Measurements from ENCODE around the gene DPYSL5.

The DPYSL5 gene

DNA sequence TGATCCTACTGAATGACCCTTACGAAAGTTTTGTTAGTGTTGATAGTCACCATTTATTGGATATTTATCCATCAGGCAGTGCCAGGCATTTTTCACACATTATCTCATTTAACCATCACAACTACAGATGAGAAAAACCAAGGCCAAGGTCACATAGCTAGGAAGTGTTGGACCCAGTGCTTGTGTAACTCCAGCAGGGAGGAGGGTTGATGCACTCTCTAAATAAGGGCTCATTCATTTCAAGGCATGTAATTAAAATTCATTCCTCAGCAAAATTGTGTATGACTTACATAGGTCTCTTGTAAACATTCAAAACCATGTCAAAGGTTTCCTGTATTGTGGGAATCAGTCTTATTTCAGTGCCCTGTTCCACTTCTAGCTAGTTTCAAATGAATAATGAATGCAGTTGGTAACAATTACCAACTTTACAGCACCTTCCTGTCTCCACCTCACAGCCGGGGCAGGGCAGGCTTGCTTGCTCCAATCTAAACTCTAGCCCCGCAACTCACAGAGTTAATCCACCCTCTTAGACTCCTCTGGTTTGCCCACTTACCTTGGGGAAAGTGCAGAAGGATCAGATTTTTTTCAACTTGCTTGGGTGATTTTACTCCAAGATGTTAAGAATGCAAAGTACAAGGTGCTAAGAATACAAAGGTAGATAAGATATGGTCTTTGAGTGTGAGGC lies 116.7 kb downstream of the DPYSL5 start:
- H3K4me3 ChIP-seq (ENCODE audit: low read length) = no peak overlapping the region
- H3K9me3 ChIP-seq (ENCODE audit: control insufficient read depth, insufficient read depth, low read length) = no peaks in the 10 kb centered on the region
- H3K36me3 ChIP-seq (ENCODE audit: control insufficient read depth, insufficient read depth, low read length) = no peaks in the 10 kb centered on the region
- no CpG with 5 or more reads among the region's 3 CpGs for WGBS (ENCODE audit: insufficient coverage, insufficient read length)
- no peak overlapping the region for H3K27ac ChIP-seq (ENCODE audit: low read length)
- H3K4me1 ChIP-seq (ENCODE audit: control insufficient read depth, insufficient read depth, low read length) = no peaks in the 10 kb centered on the region
- H3K27me3 ChIP-seq (ENCODE audit: control insufficient read depth, insufficient read depth, low read length) = no peaks in the 10 kb centered on the region
- no peak for DNase-seq (ENCODE audit: low read depth, low spot score)

DNA sequence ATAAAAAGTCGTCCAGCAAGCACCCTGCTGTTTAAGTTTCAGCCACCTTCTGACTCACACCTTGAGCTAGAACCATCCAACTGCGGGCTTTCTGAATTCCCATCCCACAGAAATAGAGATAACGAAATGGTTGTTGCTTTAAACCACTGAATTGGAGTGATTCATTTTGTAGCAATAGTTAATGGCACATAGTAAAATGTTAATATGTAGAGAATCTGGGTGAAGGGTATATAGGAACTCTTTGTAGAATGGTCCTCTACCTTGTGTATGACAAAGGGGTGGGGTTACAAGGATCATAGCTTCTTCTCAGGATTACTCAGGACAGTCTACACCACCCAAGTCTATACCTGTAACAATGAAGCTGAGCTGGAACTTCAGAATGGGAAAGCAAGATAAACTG lies 120.1 kb downstream of the DPYSL5 start:
- no CpG with 5 or more reads among the region's 3 CpGs for WGBS (ENCODE audit: insufficient coverage, insufficient read length)
- no peak overlapping the region for H3K27ac ChIP-seq (ENCODE audit: low read length)
- no peaks in the 10 kb centered on the region; the same call in 1 of the 2 replicates for H3K27me3 ChIP-seq (ENCODE audit: control insufficient read depth, insufficient read depth, low read length)
- no peaks in the 10 kb centered on the region for H3K36me3 ChIP-seq (ENCODE audit: control insufficient read depth, insufficient read depth, low read length)
- H3K9me3 ChIP-seq (ENCODE audit: control insufficient read depth, insufficient read depth, low read length) = no peaks in the 10 kb centered on the region
- no peak overlapping the region for H3K4me3 ChIP-seq (ENCODE audit: low read length)
- H3K4me1 ChIP-seq (ENCODE audit: control insufficient read depth, insufficient read depth, low read length) = no peaks in the 10 kb centered on the region
- DNase-seq (ENCODE audit: low read depth, low spot score) = no peak

DNA sequence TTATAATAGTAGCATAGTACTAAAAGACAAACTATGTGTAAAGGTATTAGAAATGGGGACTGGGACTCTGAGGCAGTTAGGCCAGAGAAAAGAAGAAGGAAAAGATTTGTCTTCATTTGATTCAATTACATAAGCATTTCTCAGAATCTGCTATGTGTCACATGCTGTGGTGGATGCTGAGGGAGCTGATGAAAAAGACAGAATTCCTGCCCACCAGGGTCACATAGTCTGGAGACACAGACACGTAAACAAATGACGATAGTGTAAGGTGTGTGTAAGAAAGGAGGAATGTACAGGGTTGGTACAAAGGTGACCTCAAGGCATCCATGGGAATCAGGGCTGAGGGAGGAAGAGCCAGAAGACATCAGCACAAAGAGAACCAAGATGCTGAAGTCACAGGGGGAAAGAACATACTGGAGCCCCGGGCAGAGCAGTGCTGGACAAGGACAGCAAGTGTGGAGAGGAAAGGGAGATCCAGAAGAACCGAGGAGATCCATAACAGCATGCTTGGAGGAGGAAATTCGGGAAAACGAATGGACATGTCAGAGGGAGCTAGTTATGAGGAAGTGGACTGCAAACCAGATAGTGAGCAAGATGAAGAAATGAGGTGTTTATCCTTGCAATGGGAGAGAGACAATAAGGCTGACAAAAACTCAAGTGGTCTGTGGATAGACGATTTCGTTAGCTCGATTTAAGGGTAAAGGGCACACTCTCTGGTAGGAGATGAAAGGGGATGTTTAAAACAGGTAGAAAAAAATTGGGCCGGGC lies 121.3 kb downstream of the DPYSL5 start:
- Histone ChIP-seq H3K36me3 (ENCODE audit: control insufficient read depth, insufficient read depth, low read length) (no peaks in the 10 kb centered on the region), H3K4me3 (ENCODE audit: low read length) (no peak overlapping the region), H3K4me1 (ENCODE audit: control insufficient read depth, insufficient read depth, low read length) (no peaks in the 10 kb centered on the region), H3K27ac (ENCODE audit: low read length) (no peak overlapping the region), H3K9me3 (ENCODE audit: control insufficient read depth, insufficient read depth, low read length) (no peaks in the 10 kb centered on the region), H3K27me3 (ENCODE audit: control insufficient read depth, insufficient read depth, low read length) (no peaks in the 10 kb centered on the region; the same call in 1 of the 2 replicates)
- no peak for DNase-seq (ENCODE audit: low read depth, low spot score)
- no CpG with 5 or more reads among the region's 10 CpGs for WGBS (ENCODE audit: insufficient coverage, insufficient read length)

DNA sequence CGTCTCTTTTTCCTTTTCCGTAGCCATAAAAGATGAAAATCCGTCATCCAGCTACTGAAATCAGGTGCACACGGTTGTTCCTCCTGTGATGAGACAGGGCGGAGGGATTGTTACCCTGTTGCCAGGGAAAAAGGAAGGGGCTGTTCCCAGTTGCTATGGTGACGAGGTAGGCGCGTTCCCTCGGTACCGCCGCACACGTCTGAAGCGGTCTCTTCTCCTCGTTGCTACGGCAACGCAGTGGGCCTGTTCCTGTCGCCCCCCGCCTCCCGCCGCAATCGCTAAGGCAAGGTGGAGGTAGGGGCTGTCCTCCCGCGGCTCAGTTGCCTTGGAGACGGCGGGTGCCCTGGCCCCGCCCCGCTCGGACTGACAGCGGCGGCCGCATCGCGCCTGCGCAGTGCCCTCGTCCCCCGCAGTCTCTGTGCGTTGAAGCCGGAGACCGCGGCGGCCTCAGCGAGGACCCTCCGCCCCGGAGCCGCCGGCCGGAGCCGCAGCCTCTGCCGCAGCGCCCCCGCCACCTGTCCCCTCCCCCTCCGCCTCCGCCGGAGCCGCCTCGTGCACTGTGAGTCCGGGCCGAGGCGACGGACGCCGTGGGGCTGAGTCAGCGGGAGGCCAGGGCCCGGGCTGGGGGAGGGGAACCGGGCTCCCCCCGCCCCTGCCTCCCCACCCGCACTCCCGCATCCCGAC lies 122.5 kb downstream of the DPYSL5 start, which contains the start of gene MAPRE3:
Gene MAPRE3 (plus strand): TSS at position 394 of the 684 bp plus-strand sequence. CDS start 51,582 bp downstream, outside the sequence.
- DNase-seq (ENCODE audit: low read depth, low spot score) = peak; percentile 79
- H3K9me3 ChIP-seq (ENCODE audit: control insufficient read depth, insufficient read depth, low read length) = no peaks in the 10 kb centered on the region
- WGBS (ENCODE audit: insufficient coverage, insufficient read length) = no CpG with 5 or more reads among the region's 69 CpGs
- H3K36me3 ChIP-seq (ENCODE audit: control insufficient read depth, insufficient read depth, low read length) = no peaks in the 10 kb centered on the region
- no peaks in the 10 kb centered on the region; the same call in 1 of the 2 replicates for H3K4me1 ChIP-seq (ENCODE audit: control insufficient read depth, insufficient read depth, low read length)
- no peak within 1 kb of the TSS for H3K27ac ChIP-seq (ENCODE audit: low read length)
- peak within 1 kb of the TSS; percentile 69 for H3K4me3 ChIP-seq (ENCODE audit: low read length)
- no peaks in the 10 kb centered on the region; the same call in 1 of the 2 replicates for H3K27me3 ChIP-seq (ENCODE audit: control insufficient read depth, insufficient read depth, low read length)

DNA sequence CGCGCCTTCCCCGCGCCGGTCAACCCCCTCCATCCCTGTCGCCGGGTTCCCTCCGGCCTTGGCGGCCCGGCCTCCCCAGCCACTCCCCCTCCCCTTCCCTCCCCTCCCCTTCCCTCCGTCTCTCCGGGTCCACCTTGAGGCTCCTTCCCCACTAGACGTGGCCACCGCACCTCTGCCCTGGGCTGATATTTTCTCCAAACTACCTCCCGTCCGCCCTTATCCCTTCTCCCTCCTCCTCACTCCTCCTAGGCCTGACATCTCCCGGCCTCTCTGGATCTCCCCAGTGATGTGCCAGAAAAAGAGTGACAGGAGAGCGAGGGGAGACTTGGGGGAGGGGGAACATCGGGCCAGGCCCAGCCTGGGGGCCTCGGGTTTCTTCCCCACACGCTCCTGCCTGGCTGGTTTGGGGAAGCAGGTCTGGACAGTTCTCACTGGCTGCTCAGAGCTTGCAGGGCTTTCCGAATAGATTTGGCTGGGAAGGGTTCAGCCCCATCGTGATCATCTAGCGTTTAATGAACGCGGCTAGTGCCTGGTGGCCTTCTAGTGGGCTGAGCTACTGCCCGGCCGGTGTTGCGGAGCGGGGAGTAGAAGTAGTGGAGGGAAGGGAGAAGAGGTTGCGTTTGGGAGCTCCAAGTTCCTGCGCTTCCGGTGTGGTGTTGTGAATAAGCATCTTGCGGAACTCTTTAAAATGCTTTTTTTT lies 123.1 kb downstream of the DPYSL5 start:
- H3K4me1 ChIP-seq (ENCODE audit: control insufficient read depth, insufficient read depth, low read length) = no peaks in the 10 kb centered on the region; the same call in 1 of the 2 replicates
- DNase-seq (ENCODE audit: low read depth, low spot score) = no peak
- peak overlapping the region; percentile 69 for H3K4me3 ChIP-seq (ENCODE audit: low read length)
- H3K27me3 ChIP-seq (ENCODE audit: control insufficient read depth, insufficient read depth, low read length) = no peaks in the 10 kb centered on the region; the same call in 1 of the 2 replicates
- H3K36me3 ChIP-seq (ENCODE audit: control insufficient read depth, insufficient read depth, low read length) = no peaks in the 10 kb centered on the region
- H3K27ac ChIP-seq (ENCODE audit: low read length) = no peak overlapping the region
- H3K9me3 ChIP-seq (ENCODE audit: control insufficient read depth, insufficient read depth, low read length) = no peaks in the 10 kb centered on the region
- no CpG with 5 or more reads among the region's 34 CpGs for WGBS (ENCODE audit: insufficient coverage, insufficient read length)

DNA sequence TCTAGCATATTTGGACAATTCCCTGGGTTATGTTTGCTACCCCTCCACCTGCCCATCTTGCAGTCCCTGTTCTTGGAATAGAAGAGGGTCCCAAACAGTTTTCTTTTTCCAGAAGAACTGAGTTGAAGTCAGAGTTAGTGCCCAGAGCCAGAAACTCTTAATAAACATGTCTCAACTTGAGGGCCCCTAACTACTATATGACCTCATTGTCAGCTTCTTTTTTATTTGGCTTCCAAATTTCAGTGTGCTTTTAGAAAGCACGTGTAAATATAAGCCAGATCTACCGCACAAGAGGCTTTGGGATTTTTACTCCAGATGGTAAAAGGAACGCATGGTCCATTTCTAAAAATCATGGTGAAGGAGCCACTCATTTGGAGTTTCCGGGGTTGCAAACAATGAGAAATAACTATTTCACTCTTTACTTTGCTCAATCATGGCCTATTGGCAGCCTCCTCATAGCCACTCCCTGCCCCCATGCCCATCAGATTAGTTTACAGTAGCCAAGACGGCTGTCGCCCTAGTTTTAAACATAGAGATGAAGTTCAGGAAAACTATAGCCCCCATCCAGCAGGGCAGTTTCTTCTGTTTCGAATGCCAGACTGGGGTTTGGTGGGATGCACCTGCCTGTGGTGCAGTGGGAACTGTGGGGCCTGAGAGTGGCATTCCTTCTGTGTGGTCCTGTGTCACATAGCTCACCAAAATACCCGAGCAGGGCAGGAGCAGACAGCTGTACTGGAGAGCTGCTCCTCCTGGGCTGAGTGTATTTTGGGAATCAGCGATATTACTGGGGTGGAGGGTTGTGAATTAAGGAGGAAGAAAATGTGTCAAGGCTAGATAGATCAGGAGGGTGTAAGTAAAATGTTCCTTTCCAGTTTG lies 124.2 kb downstream of the DPYSL5 start:
- no peak for DNase-seq (ENCODE audit: low read depth, low spot score)
- H3K9me3 ChIP-seq (ENCODE audit: control insufficient read depth, insufficient read depth, low read length) = no peaks in the 10 kb centered on the region
- 100% methylated on average over 1 of the region's 9 CpGs for WGBS (ENCODE audit: insufficient coverage, insufficient read length)
- H3K4me3 ChIP-seq (ENCODE audit: low read length) = no peak overlapping the region
- no peaks in the 10 kb centered on the region; the same call in 1 of the 2 replicates for H3K4me1 ChIP-seq (ENCODE audit: control insufficient read depth, insufficient read depth, low read length)
- no peaks in the 10 kb centered on the region for H3K36me3 ChIP-seq (ENCODE audit: control insufficient read depth, insufficient read depth, low read length)
- H3K27ac ChIP-seq (ENCODE audit: low read length) = no peak overlapping the region
- H3K27me3 ChIP-seq (ENCODE audit: control insufficient read depth, insufficient read depth, low read length) = no peaks in the 10 kb centered on the region; the same call in 1 of the 2 replicates

DNA sequence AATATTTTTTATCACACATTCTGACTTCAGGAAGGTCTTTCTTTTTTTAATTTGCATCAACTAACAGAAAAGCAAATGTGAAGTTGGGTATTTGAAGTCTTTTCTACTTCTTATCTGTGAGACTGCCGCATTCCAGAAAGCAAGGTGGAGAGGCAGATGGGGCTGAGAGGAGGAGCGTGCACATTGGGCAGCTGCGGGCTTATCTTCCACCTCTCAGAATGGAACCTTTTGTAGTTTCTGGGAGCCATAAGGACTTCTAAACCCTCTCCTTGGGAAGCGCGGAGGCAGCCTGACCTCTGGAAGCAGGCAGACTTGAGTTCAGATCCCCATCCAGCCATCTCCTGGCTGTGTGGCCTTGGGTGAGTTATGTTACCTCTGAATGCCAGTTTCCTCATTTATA lies 126.4 kb downstream of the DPYSL5 start:
- H3K27ac ChIP-seq (ENCODE audit: low read length) = no peak overlapping the region
- H3K36me3 ChIP-seq (ENCODE audit: control insufficient read depth, insufficient read depth, low read length) = no peaks in the 10 kb centered on the region
- no CpG with 5 or more reads among the region's 5 CpGs for WGBS (ENCODE audit: insufficient coverage, insufficient read length)
- no peaks in the 10 kb centered on the region; the same call in 1 of the 2 replicates for H3K27me3 ChIP-seq (ENCODE audit: control insufficient read depth, insufficient read depth, low read length)
- no peaks in the 10 kb centered on the region for H3K9me3 ChIP-seq (ENCODE audit: control insufficient read depth, insufficient read depth, low read length)
- H3K4me1 ChIP-seq (ENCODE audit: control insufficient read depth, insufficient read depth, low read length) = no peaks in the 10 kb centered on the region; the same call in 1 of the 2 replicates
- no peak overlapping the region for H3K4me3 ChIP-seq (ENCODE audit: low read length)
- no peak for DNase-seq (ENCODE audit: low read depth, low spot score)

DNA sequence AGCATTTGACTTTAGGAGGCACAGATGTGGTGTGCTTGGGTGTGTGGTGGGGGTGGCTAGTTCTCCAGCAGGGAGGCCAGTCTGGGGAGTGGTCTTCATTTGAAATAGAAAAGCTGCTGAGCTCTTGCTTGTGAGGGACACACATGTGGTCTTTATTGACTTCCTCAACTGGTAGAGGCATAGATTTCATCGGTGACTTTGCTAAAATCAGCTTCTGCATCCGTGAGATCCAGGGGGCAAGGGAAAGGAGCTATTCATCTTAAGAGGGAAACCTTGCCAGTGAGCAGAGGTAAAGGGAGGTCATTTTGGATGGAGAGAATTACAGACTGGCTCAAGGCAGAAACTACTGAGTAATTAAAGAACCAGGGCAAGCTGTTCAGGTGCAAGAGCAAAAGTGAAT lies 127.2 kb downstream of the DPYSL5 start:
- Histone ChIP-seq H3K27me3 (ENCODE audit: control insufficient read depth, insufficient read depth, low read length) (no peaks in the 10 kb centered on the region; the same call in 1 of the 2 replicates), H3K36me3 (ENCODE audit: control insufficient read depth, insufficient read depth, low read length) (no peaks in the 10 kb centered on the region), H3K4me1 (ENCODE audit: control insufficient read depth, insufficient read depth, low read length) (no peaks in the 10 kb centered on the region; the same call in 1 of the 2 replicates), H3K9me3 (ENCODE audit: control insufficient read depth, insufficient read depth, low read length) (no peaks in the 10 kb centered on the region), H3K27ac (ENCODE audit: low read length) (no peak overlapping the region), H3K4me3 (ENCODE audit: low read length) (no peak overlapping the region)
- no CpG with 5 or more reads among the region's 2 CpGs for WGBS (ENCODE audit: insufficient coverage, insufficient read length)
- no peak for DNase-seq (ENCODE audit: low read depth, low spot score)

DNA sequence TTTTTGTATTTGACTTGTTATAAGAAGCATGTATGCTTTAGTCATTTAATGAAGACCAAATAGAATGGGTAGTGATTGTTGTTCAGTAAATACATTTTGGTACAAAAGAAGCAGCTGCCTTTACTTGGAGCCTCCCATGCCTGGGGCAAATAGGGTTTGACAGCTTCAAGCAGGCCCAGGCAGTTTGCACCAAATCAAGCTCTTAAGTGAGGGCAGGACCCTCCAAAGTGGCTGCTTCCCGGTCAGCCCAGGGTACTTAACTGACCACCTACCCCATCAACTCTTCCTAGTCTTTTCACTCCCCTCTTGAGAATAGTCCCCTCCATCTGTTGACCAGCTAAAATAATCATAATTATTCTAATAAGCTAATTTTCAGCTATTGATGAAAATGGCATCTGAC lies 127.7 kb downstream of the DPYSL5 start:
- Histone ChIP-seq H3K27me3 (ENCODE audit: control insufficient read depth, insufficient read depth, low read length) (no peaks in the 10 kb centered on the region; the same call in 1 of the 2 replicates), H3K4me1 (ENCODE audit: control insufficient read depth, insufficient read depth, low read length) (no peaks in the 10 kb centered on the region; the same call in 1 of the 2 replicates), H3K4me3 (ENCODE audit: low read length) (no peak overlapping the region), H3K9me3 (ENCODE audit: control insufficient read depth, insufficient read depth, low read length) (no peaks in the 10 kb centered on the region), H3K36me3 (ENCODE audit: control insufficient read depth, insufficient read depth, low read length) (no peaks in the 10 kb centered on the region), H3K27ac (ENCODE audit: low read length) (no peak overlapping the region)
- no CpG with 5 or more reads among the region's 1 CpG for WGBS (ENCODE audit: insufficient coverage, insufficient read length)
- no peak for DNase-seq (ENCODE audit: low read depth, low spot score)
